Ascending aorta (tissue), 2 donors: ENCODE results near the gene THSD8. TPM values are rescaled to one million over a fixed set of nuclear protein-coding genes. Genes with fewer than 3 reads are reported as not detected.

Experiments used
- DNase-seq, 2 donors: peaks; one replicate each; pipeline ENCODE4 v3.0.0-alpha.2; 2019; ENCODE audit warnings: low spot score in 2 of 2
- H3K27ac ChIP-seq, 2 donors: fragments of 200-600 bp; sonication (generic); one replicate each; pipeline ENCODE4 v1.5.1; 2016 to 2017; ENCODE audit warnings: mild to moderate bottlenecking in 1 of 2
- H3K27me3 ChIP-seq: fragments of 200-600 bp; sonication (generic); one replicate; pipeline ENCODE4 v1.5.1; 2017
- H3K36me3 ChIP-seq, 2 donors: fragments of 200-600 bp; sonication (generic); one replicate each; pipeline ENCODE4 v1.5.1; 2016
- H3K4me1 ChIP-seq, 2 donors: fragments of 200-600 bp; sonication (generic); one replicate each; pipeline ENCODE4 v1.5.1; 2016 to 2017; ENCODE audit warnings: mild to moderate bottlenecking in 1 of 2
- H3K4me3 ChIP-seq, 2 donors: fragments of 200-600 bp; sonication (generic); one replicate each; pipeline ENCODE4 v1.5.1; 2016 to 2017; ENCODE audit warnings: mild to moderate bottlenecking in 1 of 2
- H3K9me3 ChIP-seq, 2 donors: fragments of 200-600 bp; sonication (generic); one replicate each; pipeline ENCODE4 v1.5.1; 2016
- CTCF ChIP-seq, 3 experiments: fragments of 200-600 bp in 2 of 3; fragments of 450-650 bp in 1 of 3; sonication (generic) in 2 of 3; IDR thresholded peaks; one replicate each; pipeline ENCODE4 v1.5.1; 2016 to 2019; ENCODE audit warnings: antibody characterized with exemption in 3 of 3, mild to moderate bottlenecking in 1 of 3, moderate library complexity in 1 of 3
- intact Hi-C: fragments of 100-400 bp; cut with DNase I; formaldehyde crosslinking; loops from one replicate; pipeline ENCODE4 v1.15.1; 2023
- total RNA-seq: library from RNA; depleted of rRNA; stranded (reverse); fragments of >200 nt; gene quantifications from one replicate; pipeline ENCODE4 v1.1.0, GENCODE V29; 2016

The THSD8 gene
- total RNA-seq, 1 donor from 2014 or later = not detected

- TF ChIP-seq CTCF (IDR thresholded peaks at IDR 0.05) = no peak
- H3K4me1 ChIP-seq = peaks cover 0 to 9% of the 10 kb centered on the region in 2 donors
- intact Hi-C loops = no loop called here
- no peak for DNase-seq
- no peaks in the 10 kb centered on the region for H3K36me3 ChIP-seq
- peak within 1 kb of the TSS; percentile 45 to 58 for H3K4me3 ChIP-seq
- H3K27ac ChIP-seq = no peak within 1 kb of the TSS
- H3K9me3 ChIP-seq = no peaks in the 10 kb centered on the region
- peaks cover 58% of the 10 kb centered on the region for H3K27me3 ChIP-seq
Observed at GRCh38 chr19:12834566-12834943, 32.7 kb downstream of the THSD8 start, which contains the start of gene RTBDN. Gene RTBDN, minus strand, starts transcription at chr19:12834579. Its CDS starts 4,600 bp downstream, at chr19:12829979.

- DNase-seq = no peak
- H3K9me3 ChIP-seq = no peaks in the 10 kb centered on the region
- no peak for TF ChIP-seq CTCF (IDR thresholded peaks at IDR 0.05)
- no peak overlapping the region for H3K4me3 ChIP-seq
- intact Hi-C loops = no loop called here
- no peak overlapping the region for H3K27ac ChIP-seq
- peaks cover 0 to 9% of the 10 kb centered on the region in 2 donors for H3K4me1 ChIP-seq
- peaks cover 60% of the 10 kb centered on the region for H3K27me3 ChIP-seq
- H3K36me3 ChIP-seq = no peaks in the 10 kb centered on the region
Observed at GRCh38 chr19:12834976-12835757, 33.3 kb downstream of the THSD8 start.

- H3K4me1 ChIP-seq = peaks cover 6 to 9% of the 10 kb centered on the region in 2 donors
- H3K4me3 ChIP-seq = no peak overlapping the region
- TF ChIP-seq CTCF (IDR thresholded peaks at IDR 0.05) = no peak
- no peaks in the 10 kb centered on the region for H3K9me3 ChIP-seq
- intact Hi-C loops = no loop called here
- no peaks in the 10 kb centered on the region for H3K36me3 ChIP-seq
- DNase-seq = no peak
- H3K27me3 ChIP-seq = peaks cover 60% of the 10 kb centered on the region
- H3K27ac ChIP-seq = no peak overlapping the region
Observed at GRCh38 chr19:12836529-12836863, 34.6 kb downstream of the THSD8 start.

GRCh38 chr19:12837225-12837624 lies 35.4 kb downstream of the THSD8 start:
- TF ChIP-seq CTCF (IDR thresholded peaks at IDR 0.05) = no peak
- H3K4me1 ChIP-seq = peaks cover 6 to 9% of the 10 kb centered on the region in 2 donors
- no peak overlapping the region for H3K27ac ChIP-seq
- H3K9me3 ChIP-seq = no peaks in the 10 kb centered on the region
- intact Hi-C loops = no loop called here
- H3K27me3 ChIP-seq = peaks cover 59% of the 10 kb centered on the region
- no peaks in the 10 kb centered on the region for H3K36me3 ChIP-seq
- H3K4me3 ChIP-seq = no peak overlapping the region
- DNase-seq = no peak

- no peak for DNase-seq
- Histone ChIP-seq H3K4me1 (peaks cover 6 to 9% of the 10 kb centered on the region in 2 donors), H3K36me3 (no peaks in the 10 kb centered on the region), H3K27me3 (peaks cover 55% of the 10 kb centered on the region), H3K9me3 (no peaks in the 10 kb centered on the region), H3K27ac (no peak within 1 kb of the TSS), H3K4me3 (peak within 1 kb of the TSS; percentile 34 to 49)
- intact Hi-C loops = no loop called here
- peak in 1 of 3 experiments; percentile 34 for TF ChIP-seq CTCF (IDR thresholded peaks at IDR 0.05)
Observed at GRCh38 chr19:12838182-12838885, 36.5 kb downstream of the THSD8 start, which contains the start of gene MAST1. Gene MAST1, plus strand, starts transcription at chr19:12838515. Its CDS starts 58 bp downstream, at chr19:12838573.
